HCEC 1CT (cell line): Measurements from ENCODE around the gene MINK1.
A peak's percentile ranks its signal among the peaks of the same experiment; 100 is the strongest.
"Not testable (repeated sequence)": the region's sequence is repeated elsewhere in the genome, so short reads cannot be mapped to it uniquely, and the experiment has no call there.

Source experiments
- DNase-seq: peaks from one replicate; pipeline ENCODE4 v3.0.0-alpha.2; 2017

Gene MINK1

GRCh38 chr17:4849011-4849536 is 15.9 kb downstream of the MINK1 start:
- no peak for DNase-seq

DNA sequence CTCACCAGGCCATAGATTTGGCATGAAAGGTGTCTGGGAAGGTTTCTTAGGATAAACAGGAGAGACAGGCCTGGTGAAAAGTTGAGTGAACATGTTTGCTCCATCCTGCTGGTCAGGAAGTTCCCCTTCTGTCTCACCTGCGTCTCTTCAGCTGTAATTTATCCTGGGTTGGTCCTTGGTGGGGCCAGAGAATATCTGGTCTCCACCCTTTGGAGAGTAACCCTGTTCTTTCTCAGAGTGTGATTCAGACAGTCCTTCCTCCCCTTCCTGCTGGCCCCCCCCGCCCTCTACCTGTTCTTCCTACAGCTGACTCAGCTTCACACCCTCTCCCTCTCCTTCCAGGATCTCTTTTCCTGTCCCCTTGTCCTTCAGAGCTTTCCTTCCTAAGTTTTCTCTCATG is 17.1 kb downstream of the MINK1 start:
- DNase-seq, result no peak

GRCh38 chr17:4851084-4851483 is 17.9 kb downstream of the MINK1 start:
- DNase-seq, result no peak

GRCh38 chr17:4852567-4853207 is 19.5 kb downstream of the MINK1 start:
- peak; percentile 42 for DNase-seq

DNA sequence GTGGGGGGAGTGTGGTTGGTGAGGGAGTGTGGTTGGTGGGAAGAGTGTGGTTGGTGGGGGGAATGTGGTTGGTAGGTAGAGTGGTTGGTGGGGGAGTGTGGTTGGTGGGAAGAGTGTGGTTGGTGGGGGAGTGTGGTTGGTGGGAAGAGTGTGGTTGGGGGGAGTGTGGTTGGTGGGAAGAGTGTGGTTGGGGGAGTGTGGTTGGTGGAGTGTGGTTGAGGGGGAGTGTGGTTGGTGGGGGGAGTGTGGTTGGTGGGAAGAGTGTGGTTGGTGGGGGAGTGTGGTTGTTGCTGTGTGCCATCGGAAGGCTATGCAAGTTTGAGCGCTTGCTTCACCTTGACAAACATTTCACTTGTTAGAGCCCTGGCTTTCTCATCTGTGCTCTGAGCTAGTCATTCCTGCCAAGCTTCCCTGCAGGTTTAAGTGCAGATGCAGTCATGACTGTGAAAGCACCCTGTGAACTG is 20.1 kb downstream of the MINK1 start:
- no peak for DNase-seq

- no peak for DNase-seq
These were observed 21.1 kb downstream of the MINK1 start for GRCh38 chr17:4854111-4854681.

- DNase-seq, result no peak
These were observed 23.3 kb downstream of the MINK1 start for GRCh38 chr17:4856271-4856936.

GRCh38 chr17:4856937-4857314 is 23.8 kb downstream of the MINK1 start:
- DNase-seq, result no peak

- not testable (repeated sequence) for DNase-seq
These were observed 24.2 kb downstream of the MINK1 start for GRCh38 chr17:4857347-4857746.

DNA sequence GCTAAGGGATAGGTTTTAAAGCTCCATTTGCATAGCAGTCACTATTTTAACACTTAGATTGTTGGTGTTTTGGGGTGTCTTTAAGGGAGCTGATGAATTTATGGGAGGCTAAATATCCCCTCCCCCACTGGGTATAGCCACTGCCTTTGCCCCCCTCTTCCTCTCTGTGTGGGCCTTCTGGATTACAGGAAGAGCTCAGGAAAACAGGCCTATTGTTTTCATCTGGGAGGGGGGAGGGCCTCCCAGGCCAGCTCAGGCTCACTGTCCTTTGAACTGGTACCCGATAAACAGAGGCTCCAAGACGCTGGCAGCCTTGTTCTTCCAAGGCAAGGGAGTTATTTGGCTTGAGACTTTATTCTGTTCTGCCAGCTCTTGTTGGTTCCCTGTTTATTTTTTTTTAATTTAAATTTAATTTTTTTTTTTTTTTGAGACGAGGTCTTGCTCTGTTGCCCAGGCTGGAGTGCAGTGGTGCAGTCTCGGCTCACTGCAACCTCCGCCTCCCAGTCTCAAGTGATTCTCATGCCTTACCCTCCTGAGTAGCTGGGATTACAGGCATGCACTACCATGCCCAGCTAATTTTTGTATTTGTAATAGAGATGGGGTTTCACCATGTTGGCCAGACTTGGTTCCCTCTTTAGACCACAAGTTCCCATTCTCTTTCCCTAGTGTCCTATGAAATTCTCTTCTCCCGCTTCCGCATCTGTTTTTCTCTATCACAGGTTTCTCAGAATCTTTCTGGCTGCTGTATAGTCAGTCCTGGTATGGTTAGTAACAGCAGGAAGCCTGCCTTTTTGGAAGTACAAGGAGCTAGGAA is 25.1 kb downstream of the MINK1 start:
- no peak for DNase-seq

- no peak for DNase-seq
These were observed 25.7 kb downstream of the MINK1 start for GRCh38 chr17:4858882-4859260.

DNA sequence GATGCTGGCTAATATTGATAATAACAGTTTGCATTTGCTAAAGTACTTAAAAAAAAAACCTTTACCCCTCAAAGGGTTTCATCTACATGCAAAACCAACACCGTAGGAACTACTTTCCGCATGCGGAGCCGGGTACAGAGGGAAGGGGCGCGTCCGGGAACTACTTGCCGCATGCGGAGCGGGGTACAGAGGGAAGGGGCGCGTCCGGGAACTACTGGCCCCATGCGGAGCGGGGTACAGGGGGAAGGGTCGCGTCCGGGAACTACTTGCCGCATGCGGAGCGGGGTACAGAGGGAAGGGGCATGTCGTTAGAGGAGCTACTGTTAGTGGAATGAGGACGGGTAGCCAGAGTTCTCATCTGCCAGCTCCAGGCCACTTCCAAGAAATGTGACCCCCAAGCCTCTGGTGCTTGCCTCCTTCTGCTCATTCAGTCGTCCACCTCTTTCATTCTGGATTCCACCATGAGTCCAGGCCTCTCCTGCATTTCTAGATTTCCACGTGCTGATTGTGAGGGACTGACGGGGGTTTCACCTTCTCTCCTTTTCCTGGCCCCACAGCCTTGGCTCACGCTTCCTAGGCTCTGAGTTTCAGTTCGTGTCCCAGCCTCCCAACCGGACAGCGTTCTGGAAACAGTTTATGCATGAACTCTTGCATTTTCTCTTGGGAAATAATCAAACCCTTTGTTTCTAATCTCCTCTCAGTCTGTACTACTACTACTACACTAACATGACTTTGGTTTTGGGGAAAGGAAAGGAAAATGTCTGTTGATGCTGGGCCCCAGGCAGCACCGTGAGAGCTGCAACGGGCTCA is 26.9 kb downstream of the MINK1 start:
- no peak for DNase-seq

GRCh38 chr17:4860651-4861050 is 27.5 kb downstream of the MINK1 start:
- no peak for DNase-seq

DNA sequence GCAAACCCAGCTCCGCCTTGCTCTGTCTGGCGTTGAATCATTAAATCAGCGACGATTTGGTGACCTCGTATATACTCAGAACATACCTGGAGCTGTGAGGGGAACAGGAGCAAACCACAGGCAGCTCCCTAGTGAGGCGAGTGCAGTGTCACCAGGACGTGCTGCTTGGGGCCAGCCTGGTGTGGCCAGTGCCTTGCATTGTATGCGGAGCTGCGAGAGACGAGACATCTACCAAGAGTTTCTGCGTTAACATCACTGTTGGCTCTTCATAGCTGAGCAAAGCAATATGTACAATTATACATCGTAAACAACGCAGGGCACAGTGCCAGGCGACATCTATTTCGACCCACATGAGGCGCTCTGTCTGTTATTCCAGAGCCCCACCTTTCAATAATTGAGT is 27.9 kb downstream of the MINK1 start:
- DNase-seq, result no peak

DNA sequence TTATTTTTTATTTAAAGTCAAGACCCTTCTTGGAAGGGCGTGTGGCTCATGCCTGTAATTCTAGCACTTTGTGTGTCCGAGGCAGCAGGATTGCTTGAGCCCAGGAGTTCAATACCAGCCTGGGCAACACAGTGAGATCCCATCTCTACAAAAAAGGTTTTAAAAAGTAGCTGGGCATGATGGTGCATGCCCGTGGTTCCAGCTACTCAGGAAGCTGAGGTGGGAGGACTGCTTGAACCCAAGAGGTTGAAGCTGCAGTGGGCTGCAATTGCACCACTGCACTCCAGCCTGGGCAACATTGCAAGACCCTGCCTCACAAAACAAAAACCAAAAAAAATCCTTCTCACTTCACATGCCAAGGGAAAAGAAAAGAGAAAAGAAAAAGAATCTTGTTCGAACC is 29.6 kb downstream of the MINK1 start:
- DNase-seq, result no peak

GRCh38 chr17:4863321-4863720 is 30.2 kb downstream of the MINK1 start:
- no peak for DNase-seq

- DNase-seq, result not testable (repeated sequence)
These were observed 34.4 kb downstream of the MINK1 start for GRCh38 chr17:4867535-4867934.

DNA sequence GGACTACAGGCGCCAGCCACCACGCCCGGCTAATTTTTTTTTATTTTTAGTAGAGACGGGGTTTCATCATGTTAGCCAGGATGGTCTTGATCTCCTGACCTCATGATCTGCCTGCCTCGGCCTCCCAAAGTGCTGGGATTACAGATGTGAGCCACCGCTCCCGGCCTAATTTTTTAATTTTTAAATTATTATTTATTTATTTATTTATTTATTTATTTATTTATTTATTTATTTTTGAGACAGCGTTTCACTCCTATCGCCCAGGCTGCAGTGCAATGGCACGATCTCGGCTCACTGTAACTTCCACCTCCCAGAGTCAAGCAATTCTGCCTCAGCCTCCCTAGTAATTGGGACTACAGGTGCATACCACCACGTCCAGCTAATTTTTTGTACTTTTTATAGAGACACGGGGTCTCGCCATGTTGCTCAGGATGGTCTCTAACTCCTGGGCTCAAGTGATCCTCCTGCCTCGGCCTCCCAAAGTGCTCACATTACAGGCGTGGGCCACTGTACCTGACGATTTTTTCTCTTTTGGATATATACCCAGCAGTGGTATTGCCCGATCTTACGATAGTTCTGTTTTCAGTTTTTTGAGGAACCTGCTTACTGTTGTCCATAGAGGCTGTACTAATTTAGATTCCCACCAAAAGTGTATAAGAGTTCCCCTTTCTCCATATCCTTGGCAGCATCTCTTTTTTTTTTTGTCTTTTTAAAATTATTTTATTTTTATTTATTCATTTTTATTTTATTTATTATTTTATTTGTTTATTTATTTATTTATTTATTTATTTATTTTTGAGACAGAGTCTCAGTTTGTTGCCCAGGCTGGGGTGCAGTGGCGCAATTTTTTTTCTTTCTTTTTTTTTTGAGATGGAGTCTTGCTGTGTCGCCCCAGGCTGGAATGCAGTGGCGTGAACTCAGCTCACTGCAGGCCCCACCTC is 36.2 kb downstream of the MINK1 start:
- not testable (repeated sequence) for DNase-seq

DNA sequence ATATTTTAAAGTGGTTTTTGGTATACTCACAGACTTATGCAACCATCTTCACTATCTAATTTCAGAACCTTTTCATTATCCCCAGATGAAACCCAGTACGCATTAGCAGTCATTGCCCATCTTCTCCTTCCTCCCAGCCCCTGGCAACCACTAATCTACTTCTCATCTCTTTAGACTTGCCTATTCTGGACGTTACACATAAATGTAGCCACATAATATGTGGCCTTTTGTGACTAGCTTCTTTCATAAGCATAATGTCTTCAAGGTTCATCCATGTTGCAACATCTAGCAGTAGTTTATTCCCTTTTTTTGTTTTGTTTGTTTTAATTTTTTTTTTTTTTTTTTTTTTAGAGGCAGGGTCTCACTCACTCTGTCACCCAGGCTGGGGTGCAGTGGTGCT is 37.7 kb downstream of the MINK1 start:
- no peak for DNase-seq

- DNase-seq, result no peak
These were observed 39.6 kb downstream of the MINK1 start for GRCh38 chr17:4872786-4873185.

DNA sequence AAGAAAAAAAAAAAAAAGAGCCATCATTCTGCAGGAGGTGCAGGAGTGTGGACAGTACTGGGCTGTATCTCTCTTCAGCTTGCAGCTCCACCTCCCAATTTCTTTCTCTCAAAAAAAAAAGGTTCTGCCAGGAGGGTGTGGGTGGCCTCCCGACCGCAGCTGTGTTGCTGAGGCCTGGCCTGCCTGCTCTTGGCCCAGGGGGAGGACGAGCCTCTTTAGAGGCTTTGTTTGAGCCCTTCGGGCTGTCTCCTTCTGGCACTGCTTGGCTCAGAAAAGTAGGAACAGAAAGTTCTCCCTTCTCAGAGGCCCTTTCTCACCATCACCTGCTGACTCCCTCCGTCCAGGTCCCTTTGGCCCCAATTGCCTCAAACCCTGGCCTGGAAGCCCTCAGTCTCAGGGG is 43.9 kb downstream of the MINK1 start:
- DNase-seq, result no peak
